Gastrocnemius medialis (tissue), 4 donors: ENCODE results near the gene EGR1.

Source experiments
- POLR2A ChIP-seq, 2 donors: fragments of 450-650 bp; IDR thresholded peaks; one replicate each; pipeline ENCODE4 v1.6.1; 2017; ENCODE audit warnings: antibody characterized with exemption in 2 of 2, mild to moderate bottlenecking in 2 of 2, moderate library complexity in 2 of 2
- TF ChIP-seq, protein P1 (sequence below), 5 experiments: fragments of 450-650 bp in 3 of 5; fragments of 200-600 bp in 2 of 5; sonication (generic) in 2 of 5; IDR thresholded peaks in 4 of 5; conservative IDR thresholded peaks in 1 of 5; 1 replicate in 4 of 5; 2 replicates in 1 of 5; pipeline ENCODE4 v1.5.1; 2016 to 2019; ENCODE audit warnings: antibody characterized with exemption in 5 of 5, mild to moderate bottlenecking in 3 of 5, moderate library complexity in 3 of 5

GRCh38 chr5:138502521-138502920 is 37.2 kb downstream of the EGR1 start:
- TF ChIP-seq, protein P1, sequence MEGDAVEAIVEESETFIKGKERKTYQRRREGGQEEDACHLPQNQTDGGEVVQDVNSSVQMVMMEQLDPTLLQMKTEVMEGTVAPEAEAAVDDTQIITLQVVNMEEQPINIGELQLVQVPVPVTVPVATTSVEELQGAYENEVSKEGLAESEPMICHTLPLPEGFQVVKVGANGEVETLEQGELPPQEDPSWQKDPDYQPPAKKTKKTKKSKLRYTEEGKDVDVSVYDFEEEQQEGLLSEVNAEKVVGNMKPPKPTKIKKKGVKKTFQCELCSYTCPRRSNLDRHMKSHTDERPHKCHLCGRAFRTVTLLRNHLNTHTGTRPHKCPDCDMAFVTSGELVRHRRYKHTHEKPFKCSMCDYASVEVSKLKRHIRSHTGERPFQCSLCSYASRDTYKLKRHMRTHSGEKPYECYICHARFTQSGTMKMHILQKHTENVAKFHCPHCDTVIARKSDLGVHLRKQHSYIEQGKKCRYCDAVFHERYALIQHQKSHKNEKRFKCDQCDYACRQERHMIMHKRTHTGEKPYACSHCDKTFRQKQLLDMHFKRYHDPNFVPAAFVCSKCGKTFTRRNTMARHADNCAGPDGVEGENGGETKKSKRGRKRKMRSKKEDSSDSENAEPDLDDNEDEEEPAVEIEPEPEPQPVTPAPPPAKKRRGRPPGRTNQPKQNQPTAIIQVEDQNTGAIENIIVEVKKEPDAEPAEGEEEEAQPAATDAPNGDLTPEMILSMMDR (IDR thresholded peaks at IDR 0.05 in 4 of 5, conservative IDR thresholded peaks at IDR 0.05 in 1 of 5) = no peak
- TF ChIP-seq POLR2A (IDR thresholded peaks at IDR 0.05) = no peak
